Activated CD8-positive, alpha-beta T cell treated with anti-CD3 and anti-CD28 coated beads for 36 hours (primary cell): ENCODE results near the gene AMBRA1. TPM values are rescaled to one million over a fixed set of nuclear protein-coding genes. Genes with fewer than 3 reads are reported as not detected.

ENCODE experiments used
- ATAC-seq: fragments of 200-7000 bp; cut with Tn5 transposase; one replicate; pipeline ENCODE4 v1.10.0; 2021; ENCODE audit warnings: mild to moderate bottlenecking, moderate library complexity
- CTCF ChIA-PET: fragments of 350-600 bp; sonication (Branson Sonifier 250); formaldehyde crosslinking; loops from one replicate; lab custom pipeline; 2021; ENCODE audit warnings: antibody characterized with exemption; lab: Charles Lee
- POLR2A ChIA-PET: fragments of 350-600 bp; sonication (Branson Sonifier 250); formaldehyde crosslinking; loops from one replicate; lab custom pipeline; 2021; ENCODE audit warnings: antibody characterized with exemption; lab: Charles Lee
- DNase-seq: peaks from one replicate; pipeline ENCODE4 v3.0.0-alpha.2; 2020
- H3K27ac Mint-ChIP-seq: one replicate; pipeline ENCODE4 v1.8.0; 2021; ENCODE audit warnings: mild to moderate bottlenecking, mixed read lengths
- H3K27me3 Mint-ChIP-seq: one replicate; pipeline ENCODE4 v1.8.0; 2021; ENCODE audit warnings: mixed read lengths
- H3K36me3 Mint-ChIP-seq: one replicate; pipeline ENCODE4 v1.8.0; 2021; ENCODE audit warnings: low read depth, mixed read lengths
- H3K4me1 Mint-ChIP-seq: one replicate; pipeline ENCODE4 v1.8.0; 2021; ENCODE audit warnings: low read depth, mixed read lengths
- H3K4me3 Mint-ChIP-seq: one replicate; pipeline ENCODE4 v1.8.0; 2021; ENCODE audit warnings: mild to moderate bottlenecking, moderate library complexity, mixed read lengths
- H3K9me3 Mint-ChIP-seq: one replicate; pipeline ENCODE4 v1.8.0; 2021; ENCODE audit warnings: mixed read lengths
- intact Hi-C: fragments of 100-400 bp; cut with micrococcal nuclease; formaldehyde crosslinking; loops from one replicate; pipeline ENCODE4 v1.10.0; 2022
- microRNA-seq: library from miRNA; unstranded; fragments of <30 nt; microRNA quantifications from one replicate; pipeline ENCODE4 v1.2.0, GENCODE V29; 2022; ENCODE audit warnings: borderline microRNAs expressed, borderline replicate concordance
- total RNA-seq, 2 experiments: library from RNA; stranded (reverse); gene quantifications; one replicate each; pipeline ENCODE4 v1.2.3, GENCODE V29; 2021
- TF ChIP-seq, protein P1 (sequence below): fragments of 200-600 bp; IDR thresholded peaks from one replicate; pipeline ENCODE4 v1.8.0; 2022; ENCODE audit warnings: antibody characterized with exemption, mild to moderate bottlenecking

The AMBRA1 gene
- total RNA-seq, 2 experiments from 2014 or later, result 24.0 to 24.1 TPM

DNA sequence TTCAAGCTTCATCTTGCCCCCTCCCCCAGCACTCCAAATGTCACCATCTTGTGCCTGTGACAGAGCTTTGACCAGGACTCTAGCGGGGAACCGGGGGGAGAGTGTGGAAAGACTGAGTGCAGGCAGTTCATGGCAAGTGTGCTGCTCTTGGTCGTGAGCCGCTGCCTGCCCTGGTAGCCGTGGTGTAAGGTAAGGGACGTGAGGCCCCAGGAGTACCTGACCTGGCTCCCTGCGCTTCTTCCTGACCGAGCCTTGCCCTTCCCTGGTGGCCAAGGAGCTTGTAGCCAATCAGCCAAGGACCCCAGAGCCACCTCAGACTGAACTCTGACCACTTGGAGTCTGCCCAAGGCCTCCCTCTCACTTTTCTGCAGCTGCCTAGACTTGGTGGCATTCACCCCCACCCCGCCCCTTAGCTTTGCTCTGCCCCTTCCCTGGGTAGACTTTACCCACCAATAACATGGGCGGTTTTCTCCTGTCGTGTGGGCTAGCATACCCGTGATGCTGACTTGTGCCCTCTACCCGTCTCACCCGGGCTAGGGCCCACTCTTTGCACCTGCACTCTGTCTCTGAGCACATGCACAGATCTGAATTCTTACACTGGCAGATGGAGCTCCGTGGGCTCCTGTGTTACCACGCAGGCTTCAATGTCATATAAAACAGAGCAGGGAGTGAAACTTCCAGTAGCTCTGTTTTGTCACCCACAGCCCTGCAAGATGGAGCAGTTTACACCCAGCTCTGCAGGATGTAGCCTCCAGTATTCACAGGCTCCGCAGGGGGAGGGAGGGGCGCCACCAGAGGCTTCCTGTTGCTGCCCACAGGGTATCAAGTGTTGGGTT lies 245.0 kb downstream of the AMBRA1 start:
- peaks cover 74% of the 10 kb centered on the region for H3K4me1 Mint-ChIP-seq
- H3K27ac Mint-ChIP-seq, result peak overlapping the region; percentile 94
- no peaks in the 10 kb centered on the region for H3K9me3 Mint-ChIP-seq
- peaks cover 9% of the 10 kb centered on the region for H3K36me3 Mint-ChIP-seq
- DNase-seq, result peak; percentile 79
- POLR2A ChIA-PET, result interaction anchor here (0.6 to 8.2 kb wide), 8 partner anchors 8 to 43 kb away, joined by 3 to 135 read pairs (median 6); partner anchors contain the start of gene CHRM4
- intact Hi-C loops, result no loop called here
- TF ChIP-seq, protein P1, sequence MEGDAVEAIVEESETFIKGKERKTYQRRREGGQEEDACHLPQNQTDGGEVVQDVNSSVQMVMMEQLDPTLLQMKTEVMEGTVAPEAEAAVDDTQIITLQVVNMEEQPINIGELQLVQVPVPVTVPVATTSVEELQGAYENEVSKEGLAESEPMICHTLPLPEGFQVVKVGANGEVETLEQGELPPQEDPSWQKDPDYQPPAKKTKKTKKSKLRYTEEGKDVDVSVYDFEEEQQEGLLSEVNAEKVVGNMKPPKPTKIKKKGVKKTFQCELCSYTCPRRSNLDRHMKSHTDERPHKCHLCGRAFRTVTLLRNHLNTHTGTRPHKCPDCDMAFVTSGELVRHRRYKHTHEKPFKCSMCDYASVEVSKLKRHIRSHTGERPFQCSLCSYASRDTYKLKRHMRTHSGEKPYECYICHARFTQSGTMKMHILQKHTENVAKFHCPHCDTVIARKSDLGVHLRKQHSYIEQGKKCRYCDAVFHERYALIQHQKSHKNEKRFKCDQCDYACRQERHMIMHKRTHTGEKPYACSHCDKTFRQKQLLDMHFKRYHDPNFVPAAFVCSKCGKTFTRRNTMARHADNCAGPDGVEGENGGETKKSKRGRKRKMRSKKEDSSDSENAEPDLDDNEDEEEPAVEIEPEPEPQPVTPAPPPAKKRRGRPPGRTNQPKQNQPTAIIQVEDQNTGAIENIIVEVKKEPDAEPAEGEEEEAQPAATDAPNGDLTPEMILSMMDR, result no peak
- peak; percentile 15 for ATAC-seq
- H3K4me3 Mint-ChIP-seq, result peak overlapping the region; percentile 89
- no peaks in the 10 kb centered on the region for H3K27me3 Mint-ChIP-seq
- CTCF ChIA-PET, result interaction anchor here (0.7 to 20.2 kb wide), 9 partner anchors 16 to 269 kb away, joined by 3 to 480 read pairs (median 6); no protein-coding TSS in a partner anchor

DNA sequence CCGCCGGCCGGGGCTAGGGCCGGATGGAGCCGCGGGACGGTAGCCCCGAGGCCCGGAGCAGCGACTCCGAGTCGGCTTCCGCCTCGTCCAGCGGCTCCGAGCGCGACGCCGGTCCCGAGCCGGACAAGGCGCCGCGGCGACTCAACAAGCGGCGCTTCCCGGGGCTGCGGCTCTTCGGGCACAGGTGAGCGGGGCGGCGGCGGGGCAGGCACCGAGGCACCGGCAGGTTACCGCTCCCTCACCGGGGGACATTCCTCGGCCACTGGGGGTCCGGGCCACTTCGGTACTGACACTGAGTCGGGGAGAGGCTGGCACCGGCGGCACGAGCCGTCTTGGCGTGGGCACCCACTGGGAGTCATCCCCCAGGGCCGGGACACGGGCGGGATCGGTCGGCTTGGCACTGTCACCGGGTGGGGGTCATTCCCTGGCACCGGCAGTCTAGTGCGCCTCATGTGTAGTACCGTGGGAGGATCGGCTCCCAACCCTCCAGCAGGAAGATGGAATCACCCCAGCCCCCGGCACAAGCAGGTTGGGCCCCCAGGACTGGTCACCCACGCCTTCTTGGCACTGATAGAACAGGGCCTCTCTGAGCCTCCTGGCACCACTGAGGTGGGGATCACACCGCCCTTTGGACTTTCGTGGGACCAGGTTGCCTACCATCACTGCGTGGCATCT lies 246.0 kb downstream of the AMBRA1 start:
- H3K9me3 Mint-ChIP-seq, result no peaks in the 10 kb centered on the region
- no peaks in the 10 kb centered on the region for H3K27me3 Mint-ChIP-seq
- no peak for ATAC-seq
- ChIA-PET CTCF (interaction anchor here (0.7 to 20.2 kb wide), 10 partner anchors 9 to 270 kb away, joined by 3 to 480 read pairs (median 4); no protein-coding TSS in a partner anchor), POLR2A (interaction anchor here (0.9 to 8.2 kb wide), 5 partner anchors 9 to 37 kb away, joined by 3 to 135 read pairs (median 9); no protein-coding TSS in a partner anchor)
- H3K4me3 Mint-ChIP-seq, result peak overlapping the region; percentile 89
- peaks cover 8% of the 10 kb centered on the region for H3K36me3 Mint-ChIP-seq
- peak overlapping the region; percentile 94 for H3K27ac Mint-ChIP-seq
- intact Hi-C loops, result no loop called here
- H3K4me1 Mint-ChIP-seq, result peaks cover 70% of the 10 kb centered on the region
- peak; percentile 39 for DNase-seq
- TF ChIP-seq, protein P1, result no peak

DNA sequence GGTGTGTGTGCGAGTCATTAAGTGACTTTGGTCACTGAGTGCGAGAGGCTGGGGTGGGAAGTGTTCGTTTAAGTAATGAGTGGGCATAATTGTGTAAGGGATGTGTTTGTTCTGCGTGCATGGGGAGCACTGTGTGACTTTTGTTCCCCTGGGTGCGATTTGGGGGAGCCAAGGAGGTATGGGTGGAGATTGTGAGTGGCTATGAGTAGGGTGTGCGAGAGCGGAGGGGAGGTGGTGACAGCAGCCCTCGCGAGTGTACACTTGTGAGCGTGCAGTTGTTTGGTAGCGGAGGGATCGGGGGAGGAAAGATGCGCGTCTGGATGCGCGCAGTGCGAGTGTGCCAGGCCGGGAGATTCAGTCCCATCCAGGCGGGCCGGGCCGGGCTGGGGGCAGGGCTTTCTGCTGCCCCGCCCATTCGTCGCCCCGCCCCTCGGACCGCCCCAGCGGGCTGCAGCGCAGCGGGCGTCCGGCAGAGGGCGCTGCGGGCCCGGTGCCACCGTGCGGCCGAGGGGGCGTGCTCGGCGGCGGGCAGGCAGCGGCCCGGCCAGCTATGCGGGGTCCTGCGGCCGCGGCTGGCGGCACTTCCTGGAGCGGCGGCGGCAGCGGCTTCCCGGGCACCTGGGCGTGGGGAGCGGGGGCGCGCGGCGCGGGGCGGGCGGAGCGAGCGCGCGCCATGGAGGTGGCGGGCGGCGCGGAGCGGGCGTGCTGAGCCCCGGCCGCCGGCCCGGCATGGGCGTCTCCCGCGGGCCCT lies 246.8 kb downstream of the AMBRA1 start, which contains the start of gene DGKZ:
Gene DGKZ, plus strand, starts transcription at position 578 of the 751 bp plus-strand sequence. CDS start 197 bp downstream, outside the sequence.
- ATAC-seq (peak; percentile 78), DNase-seq (peak; percentile 85)
- TF ChIP-seq, protein P1, result peak; percentile 72
- POLR2A ChIA-PET, result interaction anchor here (2.3 to 8.2 kb wide), 3 partner anchors 10 to 17 kb away, joined by 9 to 135 read pairs (median 24); no protein-coding TSS in a partner anchor
- Mint-ChIP-seq H3K27me3 (no peaks in the 10 kb centered on the region), H3K4me1 (peaks cover 71% of the 10 kb centered on the region), H3K9me3 (no peaks in the 10 kb centered on the region), H3K36me3 (peaks cover 7% of the 10 kb centered on the region), H3K27ac (peak within 1 kb of the TSS; percentile 94), H3K4me3 (peak within 1 kb of the TSS; percentile 89)
- intact Hi-C loops, result no loop called here
- CTCF ChIA-PET, result interaction anchor here (0.7 to 20.2 kb wide), 8 partner anchors 8 to 213 kb away, joined by 3 to 480 read pairs (median 4); no protein-coding TSS in a partner anchor

Small RNAs within 50 kb of the gene (microRNA-seq; reads per million reads assigned to microRNA genes)
- not detected for gene MIR3160-1
- gene MIR3160-2, result not detected
- gene MIR4688, result not detected

Other genes starting within 250 kb of the AMBRA1 start
- 10 to 100 TPM; 94.4 to 94.9 TPM for gene DGKZ, start 246.6 kb downstream of the AMBRA1 start, total RNA-seq
- gene MDK, start 212.4 kb downstream of the AMBRA1 start, total RNA-seq, result 1 to 10 TPM; 4.2 to 4.9 TPM
- not detected for gene CHRM4, start 202.2 kb downstream of the AMBRA1 start, total RNA-seq
- 1 to 10 TPM; 3.1 to 3.3 TPM for gene HARBI1, start 23.2 kb upstream of the AMBRA1 start, total RNA-seq
- gene ATG13, start 23.5 kb upstream of the AMBRA1 start, total RNA-seq, result 10 to 100 TPM; 53.4 to 61.2 TPM
- gene ARHGAP1, start 106.6 kb upstream of the AMBRA1 start, total RNA-seq, result 10 to 100 TPM; 32.7 to 34.5 TPM
- gene ZNF408, start 107.0 kb upstream of the AMBRA1 start, total RNA-seq, result 1 to 10 TPM; 9.2 to 9.7 TPM
- not detected for gene F2, start 125.2 kb upstream of the AMBRA1 start, total RNA-seq